Chondrocyte (in vitro differentiated cells): Measurements from ENCODE around the gene SRSF1. TPM values are rescaled to one million over a fixed set of nuclear protein-coding genes. Genes with fewer than 3 reads are reported as not detected.
A peak's percentile ranks its signal among the peaks of the same experiment; 100 is the strongest.

Source experiments
- DNase-seq: peaks from one replicate; pipeline ENCODE4 v3.0.0; 2021; ENCODE audit warnings: mixed read lengths, low spot score
- H3K27ac Mint-ChIP-seq: one replicate; pipeline ENCODE4 v1.8.0; 2021; ENCODE audit warnings: mild to moderate bottlenecking, moderate library complexity, mixed read lengths; ENCODE audit not compliant: unreplicated experiment
- H3K27me3 Mint-ChIP-seq: 2 replicates; pipeline ENCODE4 v1.8.0; 2021; ENCODE audit warnings: low read depth, mixed read lengths
- H3K36me3 Mint-ChIP-seq: 2 replicates; pipeline ENCODE4 v1.8.0; 2021; ENCODE audit warnings: low read depth, mixed read lengths
- H3K4me1 Mint-ChIP-seq: 2 replicates; pipeline ENCODE4 v1.8.0; 2021; ENCODE audit warnings: low read depth, mild to moderate bottlenecking, mixed read lengths
- H3K4me3 Mint-ChIP-seq: one replicate; pipeline ENCODE4 v1.8.0; 2021; ENCODE audit warnings: mild to moderate bottlenecking, moderate library complexity, mixed read lengths; ENCODE audit not compliant: unreplicated experiment
- H3K9me3 Mint-ChIP-seq: 2 replicates; pipeline ENCODE4 v1.8.0; 2021; ENCODE audit warnings: low read depth, mixed read lengths
- total RNA-seq: library from RNA; stranded (reverse); gene quantifications from 3 replicates; pipeline ENCODE4 v1.2.1, GENCODE V29; 2021
- TF ChIP-seq, protein P1 (sequence below): fragments of 200-600 bp; sonication (generic); IDR thresholded peaks from 2 replicates; pipeline ENCODE4 v1.5.0; 2021; ENCODE audit warnings: antibody characterized with exemption, mild to moderate bottlenecking, moderate library complexity

Gene SRSF1
- total RNA-seq, 1 donor from 2014 or later: 115 TPM

DNA sequence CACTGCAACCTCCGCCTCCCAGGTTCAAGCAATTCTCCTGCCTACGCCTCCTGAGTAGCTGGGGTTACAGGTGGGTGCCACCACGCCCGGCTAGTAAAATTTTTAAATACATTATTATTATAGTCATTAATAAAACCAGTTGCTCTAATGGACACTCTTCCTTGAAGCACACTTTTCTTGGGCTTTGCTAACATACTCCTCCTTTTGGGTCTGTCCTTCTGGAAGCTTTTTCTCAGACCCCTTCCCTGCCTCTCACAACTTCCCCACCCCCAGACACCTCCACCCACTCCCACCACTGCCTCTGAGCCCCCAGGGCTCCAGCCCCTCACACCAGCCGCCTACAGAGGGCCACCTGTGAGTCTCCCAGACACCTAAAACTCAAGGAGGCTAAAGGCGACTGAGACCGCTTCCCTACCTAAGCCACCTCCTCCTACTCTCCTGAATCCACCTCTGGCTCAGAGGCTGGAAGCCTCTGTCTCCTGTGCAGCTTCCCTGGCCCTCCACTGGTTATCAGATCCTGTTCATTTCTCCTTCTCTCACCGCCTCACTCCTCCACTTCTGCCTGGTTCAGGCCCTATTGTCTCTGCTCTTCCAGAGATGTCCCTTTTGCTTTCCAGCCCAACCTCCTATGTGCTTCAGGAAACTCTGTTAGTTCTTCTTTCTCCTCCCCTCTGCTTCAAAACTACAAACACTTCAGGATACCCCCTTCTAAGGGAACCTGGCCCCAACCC lies 49.8 kb downstream of the SRSF1 start:
- no peaks in the 10 kb centered on the region for H3K27me3 Mint-ChIP-seq
- no peak overlapping the region for H3K27ac Mint-ChIP-seq
- DNase-seq: no peak
- H3K36me3 Mint-ChIP-seq: no peaks in the 10 kb centered on the region
- no peaks in the 10 kb centered on the region for H3K9me3 Mint-ChIP-seq
- TF ChIP-seq, protein P1, sequence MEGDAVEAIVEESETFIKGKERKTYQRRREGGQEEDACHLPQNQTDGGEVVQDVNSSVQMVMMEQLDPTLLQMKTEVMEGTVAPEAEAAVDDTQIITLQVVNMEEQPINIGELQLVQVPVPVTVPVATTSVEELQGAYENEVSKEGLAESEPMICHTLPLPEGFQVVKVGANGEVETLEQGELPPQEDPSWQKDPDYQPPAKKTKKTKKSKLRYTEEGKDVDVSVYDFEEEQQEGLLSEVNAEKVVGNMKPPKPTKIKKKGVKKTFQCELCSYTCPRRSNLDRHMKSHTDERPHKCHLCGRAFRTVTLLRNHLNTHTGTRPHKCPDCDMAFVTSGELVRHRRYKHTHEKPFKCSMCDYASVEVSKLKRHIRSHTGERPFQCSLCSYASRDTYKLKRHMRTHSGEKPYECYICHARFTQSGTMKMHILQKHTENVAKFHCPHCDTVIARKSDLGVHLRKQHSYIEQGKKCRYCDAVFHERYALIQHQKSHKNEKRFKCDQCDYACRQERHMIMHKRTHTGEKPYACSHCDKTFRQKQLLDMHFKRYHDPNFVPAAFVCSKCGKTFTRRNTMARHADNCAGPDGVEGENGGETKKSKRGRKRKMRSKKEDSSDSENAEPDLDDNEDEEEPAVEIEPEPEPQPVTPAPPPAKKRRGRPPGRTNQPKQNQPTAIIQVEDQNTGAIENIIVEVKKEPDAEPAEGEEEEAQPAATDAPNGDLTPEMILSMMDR: no peak
- H3K4me1 Mint-ChIP-seq: peaks cover 27% of the 10 kb centered on the region
- no peak overlapping the region for H3K4me3 Mint-ChIP-seq

DNA sequence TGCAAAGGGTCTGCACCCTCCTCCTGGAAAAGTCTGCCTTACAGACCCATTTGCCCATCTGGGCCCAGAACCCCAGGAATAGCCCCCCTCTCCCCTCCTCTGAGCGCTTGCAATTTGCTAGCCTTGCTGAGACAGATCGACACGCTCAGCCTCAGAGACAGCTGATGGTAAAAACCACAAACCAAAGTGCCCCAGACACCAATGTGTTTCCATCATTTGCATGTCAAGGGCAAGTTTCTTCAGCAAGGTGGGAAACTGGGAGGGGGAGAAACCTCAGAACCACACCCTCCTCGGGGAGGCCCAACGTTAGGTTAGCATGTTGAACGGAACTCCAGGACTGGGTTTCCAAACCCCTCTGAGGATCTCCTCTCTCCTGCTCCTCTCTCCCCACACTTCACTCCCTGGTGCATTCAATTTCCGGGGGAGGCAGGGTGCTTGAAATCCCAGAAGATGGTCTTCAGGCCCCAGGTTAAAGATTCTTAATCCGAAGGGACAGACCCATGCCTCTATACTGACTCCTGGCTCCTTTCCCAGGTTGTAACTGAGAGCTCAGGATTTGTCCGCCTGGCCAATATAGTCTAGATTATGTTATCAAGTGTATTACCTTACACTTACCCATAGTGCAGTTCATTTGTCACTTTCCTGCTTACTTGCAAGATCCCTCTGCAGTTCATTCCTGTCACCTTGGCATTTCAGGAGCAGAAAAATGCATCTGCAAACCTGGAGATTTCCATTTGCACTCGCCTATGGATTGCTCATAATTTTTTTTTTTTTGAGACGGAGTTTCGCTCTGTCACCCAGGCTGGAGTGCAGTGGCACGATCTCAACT lies 50.5 kb downstream of the SRSF1 start:
- Mint-ChIP-seq H3K27ac (peak overlapping the region; percentile 1), H3K4me3 (peak overlapping the region; percentile 62), H3K27me3 (no peaks in the 10 kb centered on the region), H3K36me3 (no peaks in the 10 kb centered on the region), H3K4me1 (peaks cover 33% of the 10 kb centered on the region), H3K9me3 (no peaks in the 10 kb centered on the region)
- no peak for DNase-seq
- TF ChIP-seq, protein P1: no peak

- Mint-ChIP-seq H3K4me1 (peaks cover 44% of the 10 kb centered on the region), H3K36me3 (no peaks in the 10 kb centered on the region), H3K27ac (peak within 1 kb of the TSS; percentile 90), H3K4me3 (peak within 1 kb of the TSS; percentile 74), H3K27me3 (no peaks in the 10 kb centered on the region), H3K9me3 (no peaks in the 10 kb centered on the region)
- DNase-seq: no peak
- TF ChIP-seq, protein P1: peak; percentile 61
These were observed 51.7 kb downstream of the SRSF1 start, which contains the start of gene CUEDC1 for GRCh38 chr17:57955183-57955931. TSS of gene CUEDC1 (minus strand) at chr17:57955412. CDS start at chr17:57885564, 69,848 bp downstream.

GRCh38 chr17:57954397-57955182 lies 52.5 kb downstream of the SRSF1 start:
- Mint-ChIP-seq H3K36me3 (no peaks in the 10 kb centered on the region), H3K4me3 (peak overlapping the region; percentile 74), H3K4me1 (peaks cover 51% of the 10 kb centered on the region), H3K27me3 (no peaks in the 10 kb centered on the region), H3K27ac (peak overlapping the region; percentile 90), H3K9me3 (no peaks in the 10 kb centered on the region)
- DNase-seq: no peak
- TF ChIP-seq, protein P1: no peak
